Measurements from ENCODE around the gene INF2.

GRCh38 chr14:104723651-104724406, 34.4 kb downstream of the INF2 start, which contains the start of gene ADSS1:
- peak in 1 of 2 donors; percentile 17 for TF ChIP-seq EGR1 (IDR thresholded peaks at IDR 0.05; ENCODE audit: low read depth in 2 of 2)
- TF ChIP-seq CTCF (IDR thresholded peaks at IDR 0.05; ENCODE audit: low read depth, low read length, missing input control), result peak; percentile 87
- no peak for TF ChIP-seq ZBTB33 (IDR thresholded peaks at IDR 0.05)
